WTC11 (cell line): Measurements from ENCODE around the gene AK5. TPM values are rescaled to one million over a fixed set of nuclear protein-coding genes. Genes with fewer than 3 reads are reported as not detected.

Experiments used
- ATAC-seq: fragments of 200-7000 bp; cut with Tn5 transposase; 2 replicates; pipeline ENCODE4 v1.10.0; 2021; ENCODE audit warnings: mild to moderate bottlenecking, moderate library complexity
- CTCF ChIA-PET: fragments of 300-600 bp; sonication (Branson Sonifier 250); formaldehyde crosslinking; loops from one replicate; lab custom pipeline; 2021; ENCODE audit warnings: antibody characterized with exemption; lab: Charles Lee
- POLR2A ChIA-PET: fragments of 350-600 bp; sonication (Branson Sonifier 250); formaldehyde crosslinking; loops from one replicate; lab custom pipeline; 2021; ENCODE audit warnings: antibody characterized with exemption; lab: Charles Lee
- DNase-seq: peaks from one replicate; pipeline ENCODE4 v3.0.0; 2021; ENCODE audit warnings: low spot score
- H3K27ac Mint-ChIP-seq: 2 replicates; pipeline ENCODE4 v1.8.0; 2021; ENCODE audit warnings: mixed read lengths
- H3K27me3 Mint-ChIP-seq: 2 replicates; pipeline ENCODE4 v1.8.0; 2021; ENCODE audit warnings: low read depth, mild to moderate bottlenecking, moderate library complexity, mixed read lengths
- H3K36me3 Mint-ChIP-seq: 2 replicates; pipeline ENCODE4 v1.8.0; 2021; ENCODE audit warnings: mixed read lengths
- H3K4me1 Mint-ChIP-seq: 2 replicates; pipeline ENCODE4 v1.8.0; 2022; ENCODE audit warnings: mixed read lengths
- H3K4me3 Mint-ChIP-seq: 2 replicates; pipeline ENCODE4 v1.8.0; 2021; ENCODE audit warnings: mild to moderate bottlenecking, moderate library complexity, mixed read lengths
- H3K9me3 Mint-ChIP-seq: 2 replicates; pipeline ENCODE4 v1.8.0; 2021; ENCODE audit warnings: mixed read lengths
- AR ChIP-seq: fragments of 250-450 bp; sonication (Bioruptor Pico); IDR thresholded peaks from 2 replicates; pipeline ENCODE4 v1.9.0; 2021; ENCODE audit warnings: mild to moderate bottlenecking
- ATF1 ChIP-seq: sonication (generic); formaldehyde crosslinking; IDR thresholded peaks from 2 replicates; pipeline ENCODE4 v1.8.1; 2023; ENCODE audit warnings: mild to moderate bottlenecking, moderate library complexity, missing genetic modification reagents
- CREB1 ChIP-seq: sonication (generic); formaldehyde crosslinking; IDR thresholded peaks from 2 replicates; pipeline ENCODE4 v1.8.0; 2023; ENCODE audit warnings: mild to moderate bottlenecking, missing genetic modification reagents
- E2F1 ChIP-seq: sonication (generic); formaldehyde crosslinking; IDR thresholded peaks from 2 replicates; pipeline ENCODE4 v1.8.0; 2022; ENCODE audit warnings: mild to moderate bottlenecking, missing genetic modification reagents
- JUN ChIP-seq: sonication (generic); formaldehyde crosslinking; IDR thresholded peaks from 2 replicates; pipeline ENCODE4 v1.8.0; 2023; ENCODE audit warnings: mild to moderate bottlenecking, missing genetic modification reagents
- KAT7 ChIP-seq: sonication (generic); formaldehyde crosslinking; IDR thresholded peaks from 2 replicates; pipeline ENCODE4 v1.8.1; 2023; ENCODE audit warnings: missing genetic modification reagents, mild to moderate bottlenecking, borderline replicate concordance
- NR2C2 ChIP-seq: sonication (generic); formaldehyde crosslinking; IDR thresholded peaks from 2 replicates; pipeline ENCODE4 v1.8.0; 2022; ENCODE audit warnings: mild to moderate bottlenecking, missing genetic modification reagents
- TEAD1 ChIP-seq: sonication (generic); formaldehyde crosslinking; IDR thresholded peaks from 2 replicates; pipeline ENCODE4 v1.8.0; 2022; ENCODE audit warnings: mild to moderate bottlenecking, missing genetic modification reagents
- TEAD4 ChIP-seq: sonication (generic); formaldehyde crosslinking; IDR thresholded peaks from 2 replicates; pipeline ENCODE4 v1.8.0; 2022; ENCODE audit warnings: mild to moderate bottlenecking, missing genetic modification reagents
- TP53 ChIP-seq: sonication (generic); formaldehyde crosslinking; IDR thresholded peaks from 2 replicates; pipeline ENCODE4 v1.8.1; 2023; ENCODE audit warnings: mild to moderate bottlenecking, missing genetic modification reagents
- USF1 ChIP-seq: sonication (generic); formaldehyde crosslinking; IDR thresholded peaks from 2 replicates; pipeline ENCODE4 v1.8.0; 2022; ENCODE audit warnings: mild to moderate bottlenecking, missing genetic modification reagents
- ZNF317 ChIP-seq: sonication (generic); formaldehyde crosslinking; IDR thresholded peaks from 2 replicates; pipeline ENCODE4 v1.8.1; 2023; ENCODE audit warnings: low read depth, mild to moderate bottlenecking, moderate library complexity, missing genetic modification reagents, borderline replicate concordance
- ZNF396 ChIP-seq: fragments of 250-450 bp; sonication (Bioruptor Pico); IDR thresholded peaks from 2 replicates; pipeline ENCODE4 v1.8.0; 2021; ENCODE audit warnings: mild to moderate bottlenecking, moderate library complexity, borderline replicate concordance
- ZNF512 ChIP-seq: sonication (generic); formaldehyde crosslinking; IDR thresholded peaks from 2 replicates; pipeline ENCODE4 v1.8.1; 2022; ENCODE audit warnings: missing genetic modification reagents, borderline replicate concordance
- ZSCAN18 ChIP-seq: fragments of 250-450 bp; sonication (Bioruptor Pico); IDR thresholded peaks from 2 replicates; pipeline ENCODE4 v2.1.2; 2022; ENCODE audit warnings: mild to moderate bottlenecking, moderate library complexity
- total RNA-seq: library from RNA; stranded (reverse); gene quantifications from 3 replicates; pipeline ENCODE4 v1.2.3, GENCODE V29; 2021

AK5 gene
- total RNA-seq, 1 experiment from 2014 or later, result 3.0 TPM

GRCh38 chr1:77282866-77283539 is 1.2 kb downstream of the AK5 start (continued):
- no peak for TF ChIP-seq ZNF512
- no peak for TF ChIP-seq E2F1
- 0 out of 2 replicates have a peak, but pooled peaks have one; percentile 5 for TF ChIP-seq USF1 (CRISPR knock-in tag)
- no peak for TF ChIP-seq ZSCAN18 (CRISPR knock-in tag)
- TF ChIP-seq ATF1, result no peak
- no peak for TF ChIP-seq ZNF396 (CRISPR knock-in tag)
- no peak for TF ChIP-seq CREB1 (CRISPR knock-in tag)
- TF ChIP-seq TEAD1 (CRISPR knock-in tag), result no peak

GRCh38 chr1:77283701-77284425 is 2.0 kb downstream of the AK5 start:
- TF ChIP-seq ZNF317 (CRISPR knock-in tag) (no peak), TP53 (CRISPR knock-in tag) (no peak), TEAD1 (CRISPR knock-in tag) (no peak), JUN (no peak), KAT7 (CRISPR knock-in tag) (no peak), NR2C2 (CRISPR knock-in tag) (no peak), E2F1 (no peak), TEAD4 (CRISPR knock-in tag) (no peak), AR (CRISPR knock-in tag) (no peak)
- Mint-ChIP-seq H3K36me3 (no peaks in the 10 kb centered on the region), H3K4me1 (peaks cover 24% of the 10 kb centered on the region), H3K4me3 (peak overlapping the region; percentile 81), H3K9me3 (no peaks in the 10 kb centered on the region), H3K27ac (no peak overlapping the region; the same call in 1 of the 2 replicates), H3K27me3 (peaks cover 48% of the 10 kb centered on the region)
- POLR2A ChIA-PET, result interaction anchor here (1.3 kb wide), 1 partner anchor 17 kb away, joined by 3 read pairs; no protein-coding TSS in a partner anchor
- DNase-seq (no peak), ATAC-seq (no peak)
- CTCF ChIA-PET, result interaction anchor here (1.0 to 2.0 kb wide), 2 partner anchors 30 to 37 kb away, joined by 3 to 7 read pairs; no protein-coding TSS in a partner anchor
